Measurements from ENCODE around the gene SMCO1.
"Not testable (repeated sequence)": the region's sequence is repeated elsewhere in the genome, so short reads cannot be mapped to it uniquely, and the experiment has no call there.

Gene SMCO1

GRCh38 chr3:196472286-196472685 lies 42.9 kb downstream of the SMCO1 start:
- H3K36me3 ChIP-seq (ENCODE audit: control insufficient read depth, insufficient read depth, low read length) = peaks cover 10% of the 10 kb centered on the region
- no peak for TF ChIP-seq CTCF (IDR thresholded peaks at IDR 0.05; ENCODE audit: insufficient read depth, low read length, poor library complexity, severe bottlenecking)
- no peak overlapping the region for H3K4me3 ChIP-seq (replicated peaks; ENCODE audit: low read depth, low read length)
- no peaks in the 10 kb centered on the region for H3K27me3 ChIP-seq (replicated peaks; ENCODE audit: control insufficient read depth, insufficient read depth, low read length)
- no peak for DNase-seq (ENCODE audit: extremely low read depth, insufficient read length)

GRCh38 chr3:196471551-196471950 lies 43.6 kb downstream of the SMCO1 start:
- TF ChIP-seq CTCF (IDR thresholded peaks at IDR 0.05; ENCODE audit: insufficient read depth, low read length, poor library complexity, severe bottlenecking) = no peak
- H3K4me3 ChIP-seq (replicated peaks; ENCODE audit: low read depth, low read length) = no peak overlapping the region
- no peaks in the 10 kb centered on the region for H3K27me3 ChIP-seq (replicated peaks; ENCODE audit: control insufficient read depth, insufficient read depth, low read length)
- no peak for DNase-seq (ENCODE audit: extremely low read depth, insufficient read length)
- H3K36me3 ChIP-seq (ENCODE audit: control insufficient read depth, insufficient read depth, low read length) = peaks cover 10% of the 10 kb centered on the region

GRCh38 chr3:196470182-196470581 lies 45.0 kb downstream of the SMCO1 start:
- H3K36me3 ChIP-seq (ENCODE audit: control insufficient read depth, insufficient read depth, low read length) = peaks cover 10% of the 10 kb centered on the region
- H3K4me3 ChIP-seq (replicated peaks; ENCODE audit: low read depth, low read length); DNase-seq (ENCODE audit: extremely low read depth, insufficient read length); H3K27me3 ChIP-seq (replicated peaks; ENCODE audit: control insufficient read depth, insufficient read depth, low read length): not testable (repeated sequence)

- Histone ChIP-seq H3K4me3 (replicated peaks; ENCODE audit: low read depth, low read length) (no peak overlapping the region), H3K36me3 (ENCODE audit: control insufficient read depth, insufficient read depth, low read length) (no peaks in the 10 kb centered on the region), H3K27me3 (replicated peaks; ENCODE audit: control insufficient read depth, insufficient read depth, low read length) (no peaks in the 10 kb centered on the region)
- TF ChIP-seq CTCF (IDR thresholded peaks at IDR 0.05; ENCODE audit: insufficient read depth, low read length, poor library complexity, severe bottlenecking) = no peak
- no peak for DNase-seq (ENCODE audit: extremely low read depth, insufficient read length)
Measured at GRCh38 chr3:196463804-196464203, 51.3 kb downstream of the SMCO1 start.

DNA sequence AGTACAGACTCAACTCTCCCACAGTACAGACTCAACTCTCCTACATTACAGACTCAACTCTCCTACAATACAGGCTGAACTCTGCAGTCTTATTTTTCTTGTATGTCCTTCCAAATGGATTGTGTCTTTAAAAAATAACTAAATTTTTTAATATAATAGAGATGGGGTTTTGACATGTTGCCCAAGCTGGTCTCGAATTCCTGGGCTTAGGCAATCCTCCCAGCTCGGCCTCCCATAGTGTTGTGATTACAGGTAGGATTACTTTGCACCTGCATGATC lies 51.7 kb downstream of the SMCO1 start:
- DNase-seq (ENCODE audit: extremely low read depth, insufficient read length) = no peak
- Histone ChIP-seq H3K4me3 (replicated peaks; ENCODE audit: low read depth, low read length) (no peak overlapping the region), H3K36me3 (ENCODE audit: control insufficient read depth, insufficient read depth, low read length) (no peaks in the 10 kb centered on the region), H3K27me3 (replicated peaks; ENCODE audit: control insufficient read depth, insufficient read depth, low read length) (no peaks in the 10 kb centered on the region)
- TF ChIP-seq CTCF (IDR thresholded peaks at IDR 0.05; ENCODE audit: insufficient read depth, low read length, poor library complexity, severe bottlenecking) = no peak

DNA sequence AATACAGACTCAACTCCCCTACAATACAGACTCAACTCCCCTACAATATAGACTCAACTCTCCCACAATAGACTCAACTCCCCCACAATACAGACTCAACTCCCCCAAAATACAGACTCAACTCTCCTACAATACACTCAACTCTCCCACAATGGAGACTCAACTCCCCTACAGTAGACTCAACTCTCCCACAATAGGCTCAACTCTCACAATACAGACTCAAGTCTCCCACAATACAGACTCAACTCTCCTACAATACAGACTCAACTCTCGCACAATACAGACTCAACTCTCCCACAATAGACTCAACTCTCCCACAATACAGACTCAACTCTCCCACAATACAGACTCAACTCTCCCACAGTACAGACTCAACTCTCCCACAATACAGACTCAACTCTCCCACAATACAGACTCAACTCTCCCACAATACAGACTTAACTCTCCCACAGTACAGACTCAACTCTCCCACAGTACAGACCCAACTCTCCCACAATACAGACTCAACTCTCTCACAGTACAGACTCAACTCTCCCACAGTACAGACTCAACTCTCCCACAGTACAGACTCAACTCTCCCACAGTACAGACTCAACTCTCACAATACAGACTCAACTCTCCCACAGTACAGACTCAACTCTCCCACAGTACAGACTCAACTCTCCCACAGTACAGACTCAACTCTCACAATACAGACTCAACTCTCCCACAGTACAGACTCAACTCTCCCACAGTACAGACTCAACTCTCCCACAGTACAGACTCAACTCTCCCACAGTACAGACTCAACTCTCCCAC lies 52.3 kb downstream of the SMCO1 start:
- not testable (repeated sequence) for H3K36me3 ChIP-seq (ENCODE audit: control insufficient read depth, insufficient read depth, low read length); DNase-seq (ENCODE audit: extremely low read depth, insufficient read length); H3K4me3 ChIP-seq (replicated peaks; ENCODE audit: low read depth, low read length); H3K27me3 ChIP-seq (replicated peaks; ENCODE audit: control insufficient read depth, insufficient read depth, low read length)

- H3K4me3 ChIP-seq (replicated peaks; ENCODE audit: low read depth, low read length) = no peak overlapping the region
- no peak for DNase-seq (ENCODE audit: extremely low read depth, insufficient read length)
- TF ChIP-seq CTCF (IDR thresholded peaks at IDR 0.05; ENCODE audit: insufficient read depth, low read length, poor library complexity, severe bottlenecking) = no peak
- no peaks in the 10 kb centered on the region for H3K27me3 ChIP-seq (replicated peaks; ENCODE audit: control insufficient read depth, insufficient read depth, low read length)
- no peaks in the 10 kb centered on the region for H3K36me3 ChIP-seq (ENCODE audit: control insufficient read depth, insufficient read depth, low read length)
Measured at GRCh38 chr3:196458063-196458462, 57.1 kb downstream of the SMCO1 start.

GRCh38 chr3:196457470-196457869 lies 57.7 kb downstream of the SMCO1 start:
- peak; percentile 38 for DNase-seq (ENCODE audit: extremely low read depth, insufficient read length)
- not testable (repeated sequence) for H3K4me3 ChIP-seq (replicated peaks; ENCODE audit: low read depth, low read length); H3K36me3 ChIP-seq (ENCODE audit: control insufficient read depth, insufficient read depth, low read length); H3K27me3 ChIP-seq (replicated peaks; ENCODE audit: control insufficient read depth, insufficient read depth, low read length)

Measured in GM06990 (cell line).